Skin of body (tissue), 2 donors: ENCODE data around the gene CRABP1. TPM values are rescaled to one million over a fixed set of nuclear protein-coding genes. Genes with fewer than 3 reads are reported as not detected.
A peak's percentile ranks its signal among the peaks of the same experiment; 100 is the strongest.

Experiments
- DNase-seq: peaks from one replicate; lab custom pipeline; 2025; lab: John Stamatoyannopoulos, UW
- total RNA-seq: library from RNA; depleted of rRNA; stranded (reverse); fragments of >200 nt; gene quantifications from one replicate; pipeline ENCODE4 v1.2.3, GENCODE V29; 2014

CRABP1 gene
- total RNA-seq, 1 donor from 2014 or later = 9.0 TPM

- no peak for DNase-seq
Measured at GRCh38 chr15:78347586-78348543, 7.7 kb downstream of the CRABP1 start.

GRCh38 chr15:78350058-78350457, 9.9 kb downstream of the CRABP1 start:
- no peak for DNase-seq

GRCh38 chr15:78351539-78351938, 11.4 kb downstream of the CRABP1 start:
- DNase-seq = no peak

GRCh38 chr15:78353093-78353492, 12.9 kb downstream of the CRABP1 start:
- DNase-seq = no peak

- no peak for DNase-seq
Measured at GRCh38 chr15:78355177-78355576, 15.0 kb downstream of the CRABP1 start.

GRCh38 chr15:78358102-78358870, 18.1 kb downstream of the CRABP1 start:
- no peak for DNase-seq

- no peak for DNase-seq
Measured at GRCh38 chr15:78359041-78359808, 19.1 kb downstream of the CRABP1 start.

- peak; percentile 37 for DNase-seq
Measured at GRCh38 chr15:78360367-78360801, 20.2 kb downstream of the CRABP1 start.

- DNase-seq = no peak
Measured at GRCh38 chr15:78360958-78361718, 21.0 kb downstream of the CRABP1 start.

GRCh38 chr15:78361771-78362506, 21.8 kb downstream of the CRABP1 start:
- DNase-seq = no peak

GRCh38 chr15:78362716-78363380, 22.7 kb downstream of the CRABP1 start:
- no peak for DNase-seq

- DNase-seq = no peak
Measured at GRCh38 chr15:78363381-78363734, 23.2 kb downstream of the CRABP1 start.

GRCh38 chr15:78364233-78364632, 24.1 kb downstream of the CRABP1 start:
- DNase-seq = peak; percentile 34

GRCh38 chr15:78365917-78366316, 25.8 kb downstream of the CRABP1 start:
- DNase-seq = no peak

GRCh38 chr15:78366342-78366741, 26.2 kb downstream of the CRABP1 start:
- no peak for DNase-seq

GRCh38 chr15:78368651-78369050, 28.5 kb downstream of the CRABP1 start:
- DNase-seq = no peak

GRCh38 chr15:78369161-78369560, 29.0 kb downstream of the CRABP1 start:
- no peak for DNase-seq

GRCh38 chr15:78370013-78370412, 29.9 kb downstream of the CRABP1 start:
- no peak for DNase-seq

GRCh38 chr15:78372880-78373279, 32.7 kb downstream of the CRABP1 start:
- DNase-seq = no peak
